ENCODE measurements around the gene ADAM12. TPM values are rescaled to one million over a fixed set of nuclear protein-coding genes. Genes with fewer than 3 reads are reported as not detected.

Gene ADAM12
- polyA plus RNA-seq, 3 donors, result 0.05 TPM; not detected in 2

DNA sequence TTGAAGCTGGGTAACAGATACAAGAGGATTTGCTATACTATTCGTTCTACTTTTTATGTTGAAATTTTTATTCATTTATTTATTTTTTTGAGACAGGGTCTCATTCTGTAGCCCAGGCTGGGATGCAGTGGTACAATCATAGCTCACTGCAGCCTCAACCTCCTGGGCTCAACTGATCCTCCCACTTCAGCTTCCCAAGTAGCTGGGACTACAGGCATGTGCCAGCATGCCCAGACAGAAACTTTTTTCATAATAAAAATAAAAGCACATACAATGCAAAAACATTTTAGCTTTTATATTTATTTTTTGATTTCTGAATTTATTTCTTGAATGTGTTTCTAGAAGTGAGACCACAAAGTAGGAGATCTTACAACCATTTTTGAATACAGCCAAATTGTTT, 420.7 kb downstream of the ADAM12 start:
- Mint-ChIP-seq H3K36me3 (no peaks in the 10 kb centered on the region), H3K27ac (no peak overlapping the region), H3K4me1 (no peaks in the 10 kb centered on the region), H3K9me3 (peaks cover 0 to 10% (median 2%) of the 10 kb centered on the region in 7 donors), H3K4me3 (no peak overlapping the region), H3K27me3 (ENCODE audit: low read depth in 3 of 3) (peaks cover 2 to 10% (median 2%) of the 10 kb centered on the region in 3 donors)
- Histone ChIP-seq H3K27ac (ENCODE audit: low read depth in 1 of 2, low read length in 2 of 2) (no peak overlapping the region), H3K9me3 (replicated peaks in 1 of 2; ENCODE audit: control insufficient read depth in 1 of 2, insufficient read depth in 1 of 2, low read length in 2 of 2) (no peaks in the 10 kb centered on the region), H3K36me3 (replicated peaks in 1 of 2; ENCODE audit: control insufficient read depth in 1 of 2, insufficient read depth in 2 of 2, low read length in 2 of 2) (no peaks in the 10 kb centered on the region), H3K27me3 (ENCODE audit: control insufficient read depth in 2 of 2, insufficient read depth in 2 of 2, low read length in 2 of 2) (no peaks in the 10 kb centered on the region), H3K79me2 (ENCODE audit: insufficient read depth, low read length) (no peaks in the 10 kb centered on the region), H2AFZ (ENCODE audit: insufficient read depth, low read depth, low read length, poor library complexity, severe bottlenecking) (no peak overlapping the region), H3K4me1 (ENCODE audit: control insufficient read depth in 1 of 2, insufficient read depth in 2 of 2, low read length in 2 of 2) (no peaks in the 10 kb centered on the region), H3K4me2 (replicated peaks; ENCODE audit: extremely low read depth, low read length, poor library complexity, severe bottlenecking) (no peak overlapping the region), H3K4me3 (replicated peaks in 1 of 3; ENCODE audit: low read depth in 2 of 3, low read length in 3 of 3) (no peak overlapping the region), H3K9ac (ENCODE audit: insufficient read depth, low read length, poor library complexity, severe bottlenecking) (no peak overlapping the region), H4K20me1 (ENCODE audit: insufficient read depth, low read length) (no peaks in the 10 kb centered on the region)
- no peak for DNase-seq
- WGBS (ENCODE audit: insufficient coverage), result no CpG with 5 or more reads among the region's 1 CpG
- TF ChIP-seq, protein P1, sequence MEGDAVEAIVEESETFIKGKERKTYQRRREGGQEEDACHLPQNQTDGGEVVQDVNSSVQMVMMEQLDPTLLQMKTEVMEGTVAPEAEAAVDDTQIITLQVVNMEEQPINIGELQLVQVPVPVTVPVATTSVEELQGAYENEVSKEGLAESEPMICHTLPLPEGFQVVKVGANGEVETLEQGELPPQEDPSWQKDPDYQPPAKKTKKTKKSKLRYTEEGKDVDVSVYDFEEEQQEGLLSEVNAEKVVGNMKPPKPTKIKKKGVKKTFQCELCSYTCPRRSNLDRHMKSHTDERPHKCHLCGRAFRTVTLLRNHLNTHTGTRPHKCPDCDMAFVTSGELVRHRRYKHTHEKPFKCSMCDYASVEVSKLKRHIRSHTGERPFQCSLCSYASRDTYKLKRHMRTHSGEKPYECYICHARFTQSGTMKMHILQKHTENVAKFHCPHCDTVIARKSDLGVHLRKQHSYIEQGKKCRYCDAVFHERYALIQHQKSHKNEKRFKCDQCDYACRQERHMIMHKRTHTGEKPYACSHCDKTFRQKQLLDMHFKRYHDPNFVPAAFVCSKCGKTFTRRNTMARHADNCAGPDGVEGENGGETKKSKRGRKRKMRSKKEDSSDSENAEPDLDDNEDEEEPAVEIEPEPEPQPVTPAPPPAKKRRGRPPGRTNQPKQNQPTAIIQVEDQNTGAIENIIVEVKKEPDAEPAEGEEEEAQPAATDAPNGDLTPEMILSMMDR (IDR thresholded peaks at IDR 0.05), result no peak
- intact Hi-C loops (cut with micrococcal nuclease), result no loop called here

DNA sequence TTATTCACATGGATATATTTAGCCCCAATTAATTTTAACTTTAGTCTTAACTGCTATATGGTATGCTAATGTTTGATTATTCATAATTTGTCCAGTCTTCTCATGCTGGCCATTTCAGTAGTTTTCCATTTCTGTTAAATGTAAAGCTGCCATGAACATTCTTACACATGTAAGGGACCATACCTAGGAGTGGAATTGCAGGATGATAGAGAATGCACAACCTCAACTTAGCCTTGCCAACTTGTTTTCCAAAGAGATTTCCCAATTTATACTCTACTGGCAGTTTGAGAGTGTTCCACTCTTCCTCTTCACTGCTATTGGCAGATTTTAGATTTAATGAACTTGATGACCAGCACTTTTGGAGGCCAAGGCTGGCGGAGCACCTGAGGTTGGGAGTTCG, 423.7 kb downstream of the ADAM12 start:
- Mint-ChIP-seq H3K27me3 (ENCODE audit: low read depth in 3 of 3) (peaks cover 2 to 8% (median 2%) of the 10 kb centered on the region in 3 donors), H3K9me3 (peaks cover 0 to 5% (median 1%) of the 10 kb centered on the region in 7 donors), H3K4me3 (no peak overlapping the region), H3K4me1 (no peaks in the 10 kb centered on the region), H3K36me3 (no peaks in the 10 kb centered on the region), H3K27ac (no peak overlapping the region)
- no peaks in the 10 kb centered on the region for H3K27me3 ChIP-seq (ENCODE audit: control insufficient read depth in 2 of 2, insufficient read depth in 2 of 2, low read length in 2 of 2)
- no peaks in the 10 kb centered on the region for H4K20me1 ChIP-seq (ENCODE audit: insufficient read depth, low read length)
- H3K79me2 ChIP-seq (ENCODE audit: insufficient read depth, low read length), result no peaks in the 10 kb centered on the region
- no peak overlapping the region for H2AFZ ChIP-seq (ENCODE audit: insufficient read depth, low read depth, low read length, poor library complexity, severe bottlenecking)
- TF ChIP-seq, protein P1 (IDR thresholded peaks at IDR 0.05), result no peak
- H3K4me2 ChIP-seq (replicated peaks; ENCODE audit: extremely low read depth, low read length, poor library complexity, severe bottlenecking), result no peak overlapping the region
- intact Hi-C loops (cut with micrococcal nuclease), result no loop called here
- H3K36me3 ChIP-seq (replicated peaks in 1 of 2; ENCODE audit: control insufficient read depth in 1 of 2, insufficient read depth in 2 of 2, low read length in 2 of 2), result no peaks in the 10 kb centered on the region
- H3K4me1 ChIP-seq (ENCODE audit: control insufficient read depth in 1 of 2, insufficient read depth in 2 of 2, low read length in 2 of 2), result no peaks in the 10 kb centered on the region
- H3K4me3 ChIP-seq (replicated peaks in 1 of 3; ENCODE audit: low read depth in 2 of 3, low read length in 3 of 3), result no peak overlapping the region
- H3K27ac ChIP-seq (ENCODE audit: low read depth in 1 of 2, low read length in 2 of 2), result no peak overlapping the region
- no peak for DNase-seq
- WGBS (ENCODE audit: insufficient coverage), result no CpG with 5 or more reads among the region's 2 CpGs
- no peak overlapping the region for H3K9ac ChIP-seq (ENCODE audit: insufficient read depth, low read length, poor library complexity, severe bottlenecking)
- no peaks in the 10 kb centered on the region for H3K9me3 ChIP-seq (replicated peaks in 1 of 2; ENCODE audit: control insufficient read depth in 1 of 2, insufficient read depth in 1 of 2, low read length in 2 of 2)

Small RNA genes within 50 kb of the gene (small RNA-seq; reads per million reads assigned to genes)
- gene RNA5SP328 (ENCODE audit: insufficient read length, low read depth), result not detected
